GM19468 (cell line): ENCODE measurements around the gene CPXM2.

Experiments used
- ATAC-seq: cut with Tn5 transposase; IDR thresholded peaks from one replicate; pipeline ENCODE4 v1.9.1; 2021; ENCODE audit warnings: mild to moderate bottlenecking, moderate library complexity, moderate number of reproducible peaks; ENCODE audit not compliant: unreplicated experiment; ENCODE audit errors: extremely low read depth

CPXM2 gene

GRCh38 chr10:123717336-123717735 lies 174.3 kb downstream of the CPXM2 start:
- ATAC-seq, result no peak

- no peak for ATAC-seq
These were observed 176.1 kb downstream of the CPXM2 start for GRCh38 chr10:123715546-123715945.

- ATAC-seq, result no peak
These were observed 185.4 kb downstream of the CPXM2 start for GRCh38 chr10:123706236-123706635.

GRCh38 chr10:123704812-123705211 lies 186.8 kb downstream of the CPXM2 start:
- ATAC-seq, result no peak

GRCh38 chr10:123704076-123704475 lies 187.5 kb downstream of the CPXM2 start:
- no peak for ATAC-seq

GRCh38 chr10:123703195-123703790 lies 188.3 kb downstream of the CPXM2 start:
- ATAC-seq, result no peak
